ENCODE measurements around the gene BTN3A1. TPM values are rescaled to one million over a fixed set of nuclear protein-coding genes. Genes with fewer than 3 reads are reported as not detected.

BTN3A1 gene
- total RNA-seq, 4 donors from 2014 or later, result 12.3 to 29.3 (median 16.6) TPM

DNA sequence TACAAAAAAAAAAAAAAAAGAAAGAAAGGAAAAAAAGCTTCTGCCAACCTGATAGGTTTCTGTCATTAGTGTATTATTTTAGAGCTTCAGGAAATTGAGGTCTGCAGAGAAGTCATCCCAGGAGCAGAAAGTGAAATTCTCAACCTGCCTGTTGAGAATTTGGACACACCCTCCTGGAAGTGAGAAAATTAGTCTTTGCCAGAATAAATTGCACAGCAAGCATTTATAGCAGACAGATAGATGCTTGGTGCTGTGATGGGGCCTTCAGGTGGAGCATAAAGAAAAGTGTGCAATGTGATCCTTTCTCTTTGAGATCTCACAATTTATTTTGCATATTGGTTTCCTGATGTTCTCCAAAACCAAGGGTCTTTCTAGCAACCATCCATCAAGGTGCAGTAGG is 14.5 kb upstream of the BTN3A1 start:
- DNase-seq (ENCODE audit: low spot score in 2 of 2), result no peak
- H3K27me3 ChIP-seq, result no peaks in the 10 kb centered on the region
- H3K4me3 ChIP-seq, result no peak overlapping the region
- TF ChIP-seq POLR2A (IDR thresholded peaks at IDR 0.05), result no peak
- TF ChIP-seq EP300 (IDR thresholded peaks at IDR 0.05), result no peak
- TF ChIP-seq, protein P1, sequence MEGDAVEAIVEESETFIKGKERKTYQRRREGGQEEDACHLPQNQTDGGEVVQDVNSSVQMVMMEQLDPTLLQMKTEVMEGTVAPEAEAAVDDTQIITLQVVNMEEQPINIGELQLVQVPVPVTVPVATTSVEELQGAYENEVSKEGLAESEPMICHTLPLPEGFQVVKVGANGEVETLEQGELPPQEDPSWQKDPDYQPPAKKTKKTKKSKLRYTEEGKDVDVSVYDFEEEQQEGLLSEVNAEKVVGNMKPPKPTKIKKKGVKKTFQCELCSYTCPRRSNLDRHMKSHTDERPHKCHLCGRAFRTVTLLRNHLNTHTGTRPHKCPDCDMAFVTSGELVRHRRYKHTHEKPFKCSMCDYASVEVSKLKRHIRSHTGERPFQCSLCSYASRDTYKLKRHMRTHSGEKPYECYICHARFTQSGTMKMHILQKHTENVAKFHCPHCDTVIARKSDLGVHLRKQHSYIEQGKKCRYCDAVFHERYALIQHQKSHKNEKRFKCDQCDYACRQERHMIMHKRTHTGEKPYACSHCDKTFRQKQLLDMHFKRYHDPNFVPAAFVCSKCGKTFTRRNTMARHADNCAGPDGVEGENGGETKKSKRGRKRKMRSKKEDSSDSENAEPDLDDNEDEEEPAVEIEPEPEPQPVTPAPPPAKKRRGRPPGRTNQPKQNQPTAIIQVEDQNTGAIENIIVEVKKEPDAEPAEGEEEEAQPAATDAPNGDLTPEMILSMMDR (IDR thresholded peaks at IDR 0.05), result no peak
- H3K27ac ChIP-seq, result no peak overlapping the region
- peaks cover 0 to 15% (median 2%) of the 10 kb centered on the region in 4 donors for H3K4me1 ChIP-seq
- H3K9me3 ChIP-seq, result no peaks in the 10 kb centered on the region
- H3K36me3 ChIP-seq, result peaks cover 0 to 38% (median 4%) of the 10 kb centered on the region in 3 donors

DNA sequence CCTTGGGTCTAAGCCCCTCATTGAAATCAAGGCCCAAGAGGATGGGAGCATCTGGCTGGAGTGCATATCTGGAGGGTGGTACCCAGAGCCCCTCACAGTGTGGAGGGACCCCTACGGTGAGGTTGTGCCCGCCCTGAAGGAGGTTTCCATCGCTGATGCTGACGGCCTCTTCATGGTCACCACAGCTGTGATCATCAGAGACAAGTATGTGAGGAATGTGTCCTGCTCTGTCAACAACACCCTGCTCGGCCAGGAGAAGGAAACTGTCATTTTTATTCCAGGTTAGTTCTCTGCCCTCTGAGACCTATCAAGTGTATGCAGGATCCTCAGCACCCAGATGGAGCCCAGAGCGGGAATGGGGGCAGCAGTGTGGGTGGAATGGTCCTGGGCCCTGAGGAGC is 14.1 kb upstream of the BTN3A1 start:
- no peaks in the 10 kb centered on the region for H3K9me3 ChIP-seq
- peaks cover 0 to 38% (median 4%) of the 10 kb centered on the region in 3 donors for H3K36me3 ChIP-seq
- no peak overlapping the region for H3K27ac ChIP-seq
- H3K4me3 ChIP-seq, result no peak overlapping the region
- no peak for DNase-seq (ENCODE audit: low spot score in 2 of 2)
- TF ChIP-seq, protein P1 (IDR thresholded peaks at IDR 0.05), result no peak
- no peak for TF ChIP-seq EP300 (IDR thresholded peaks at IDR 0.05)
- no peak for TF ChIP-seq POLR2A (IDR thresholded peaks at IDR 0.05)
- peaks cover 0 to 15% (median 2%) of the 10 kb centered on the region in 4 donors for H3K4me1 ChIP-seq
- no peaks in the 10 kb centered on the region for H3K27me3 ChIP-seq
- 83 to 86% methylated on average over 6 of the region's 6 CpGs for WGBS, 2 donors

DNA sequence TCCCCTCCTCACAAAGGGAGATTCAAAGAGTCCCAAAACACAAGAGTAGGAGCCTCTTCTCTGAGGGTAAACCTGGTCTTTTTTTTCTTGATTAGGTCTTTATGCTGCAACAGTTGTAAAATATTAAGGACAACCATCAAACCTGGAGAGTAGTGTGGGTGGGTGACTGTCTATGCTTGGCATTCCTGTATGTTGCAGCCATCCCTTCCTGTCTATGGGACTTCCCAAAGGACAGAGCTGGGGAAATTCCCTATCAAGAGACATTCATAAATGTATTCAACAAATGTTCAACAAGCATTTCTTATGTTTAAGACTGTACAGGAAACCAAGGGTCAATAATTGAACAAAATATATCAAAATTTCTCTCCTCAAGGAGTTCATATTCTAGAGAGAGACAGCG is 13.6 kb upstream of the BTN3A1 start:
- DNase-seq (ENCODE audit: low spot score in 2 of 2), result no peak
- Histone ChIP-seq H3K27me3 (no peaks in the 10 kb centered on the region), H3K27ac (no peak overlapping the region), H3K36me3 (peaks cover 0 to 38% (median 4%) of the 10 kb centered on the region in 3 donors), H3K4me3 (no peak overlapping the region), H3K4me1 (peaks cover 0 to 14% (median 2%) of the 10 kb centered on the region in 4 donors), H3K9me3 (no peaks in the 10 kb centered on the region)
- TF ChIP-seq EP300 (IDR thresholded peaks at IDR 0.05) (no peak), POLR2A (IDR thresholded peaks at IDR 0.05) (no peak)
- TF ChIP-seq, protein P1 (IDR thresholded peaks at IDR 0.05), result no peak
- 89 to 100% methylated on average over 1 of the region's 1 CpG for WGBS, 2 donors

DNA sequence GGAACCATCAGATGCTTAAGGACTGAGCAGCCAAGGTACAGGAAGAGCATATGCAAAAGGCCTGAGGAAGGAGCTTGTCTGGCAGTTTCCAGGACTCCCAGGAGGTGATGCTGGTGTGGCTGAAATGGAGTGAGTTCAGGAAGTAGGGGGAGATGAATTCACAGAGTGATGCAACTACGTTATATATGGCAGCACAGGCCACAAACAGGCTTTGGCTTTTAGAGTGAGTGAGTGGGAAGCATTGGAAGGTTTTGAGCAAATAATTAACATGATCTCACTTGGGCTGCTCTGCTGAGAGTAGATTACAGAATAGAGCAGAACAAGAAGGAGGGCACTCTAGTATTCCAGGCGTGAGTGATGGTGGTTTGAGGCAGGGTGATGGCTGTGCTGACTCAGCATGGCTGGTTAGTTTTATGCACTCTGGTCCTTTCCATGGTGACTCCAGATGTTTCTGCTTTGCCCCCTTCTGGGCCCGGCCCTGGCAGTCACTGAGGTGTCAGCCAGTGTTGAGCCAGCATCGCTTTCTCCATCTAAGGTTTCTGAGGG is 12.7 kb upstream of the BTN3A1 start:
- 78 to 82% methylated on average over 4 of the region's 4 CpGs for WGBS, 2 donors
- Histone ChIP-seq H3K27me3 (no peaks in the 10 kb centered on the region), H3K36me3 (peaks cover 0 to 38% (median 4%) of the 10 kb centered on the region in 3 donors), H3K4me3 (no peak overlapping the region), H3K27ac (no peak overlapping the region), H3K9me3 (no peaks in the 10 kb centered on the region), H3K4me1 (peaks cover 0 to 7% (median 0%) of the 10 kb centered on the region in 4 donors)
- DNase-seq (ENCODE audit: low spot score in 2 of 2), result no peak
- TF ChIP-seq, protein P1 (IDR thresholded peaks at IDR 0.05), result no peak
- TF ChIP-seq POLR2A (IDR thresholded peaks at IDR 0.05) (no peak), EP300 (IDR thresholded peaks at IDR 0.05) (no peak)

DNA sequence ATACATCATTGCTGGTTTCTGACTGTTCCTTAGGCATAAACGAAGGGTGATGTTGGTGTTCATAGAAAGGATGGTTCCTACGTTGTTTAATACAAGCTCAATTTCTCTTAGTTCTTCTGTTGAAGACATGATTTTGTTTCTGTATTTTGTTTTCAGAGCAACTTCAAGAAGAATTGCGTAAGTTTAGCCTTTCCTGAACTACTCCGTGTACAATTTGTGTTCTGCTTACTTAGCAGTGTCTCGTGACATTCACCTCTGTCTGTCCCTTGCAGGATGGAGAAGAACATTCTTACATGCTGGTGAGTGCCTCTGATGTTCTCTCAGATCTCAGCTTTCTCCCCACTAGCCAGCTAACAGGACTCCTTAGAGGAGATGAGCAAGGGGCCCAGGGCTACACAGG is 11.5 kb upstream of the BTN3A1 start:
- Histone ChIP-seq H3K9me3 (no peaks in the 10 kb centered on the region), H3K4me3 (no peak overlapping the region), H3K27me3 (no peaks in the 10 kb centered on the region), H3K4me1 (peaks cover 0 to 8% (median 0%) of the 10 kb centered on the region in 4 donors), H3K36me3 (peaks cover 0 to 38% (median 4%) of the 10 kb centered on the region in 3 donors), H3K27ac (no peak overlapping the region)
- no peak for DNase-seq (ENCODE audit: low spot score in 2 of 2)
- TF ChIP-seq POLR2A (IDR thresholded peaks at IDR 0.05) (no peak), EP300 (IDR thresholded peaks at IDR 0.05) (no peak)
- TF ChIP-seq, protein P1 (IDR thresholded peaks at IDR 0.05), result no peak
- 82 to 96% methylated on average over 5 of the region's 5 CpGs for WGBS, 2 donors

All from tibial nerve (tissue), 4 donors.